Stimulated activated CD4-positive, alpha-beta T cell treated with anti-CD3 and anti-CD28 coated beads, Interleukin-4, amount 100 ng/mL, for 48 hours (primary cell): ENCODE results near the gene C20orf96.
A peak's percentile ranks its signal among the peaks of the same experiment; 100 is the strongest.
"Not testable (repeated sequence)": the region's sequence is repeated elsewhere in the genome, so short reads cannot be mapped to it uniquely, and the experiment has no call there.

ENCODE experiments used
- DNase-seq, 2 donors: peaks; one replicate each; pipeline ENCODE4 v3.0.0-alpha.2; 2020; ENCODE audit warnings: low read depth in 2 of 2

Gene C20orf96

DNA sequence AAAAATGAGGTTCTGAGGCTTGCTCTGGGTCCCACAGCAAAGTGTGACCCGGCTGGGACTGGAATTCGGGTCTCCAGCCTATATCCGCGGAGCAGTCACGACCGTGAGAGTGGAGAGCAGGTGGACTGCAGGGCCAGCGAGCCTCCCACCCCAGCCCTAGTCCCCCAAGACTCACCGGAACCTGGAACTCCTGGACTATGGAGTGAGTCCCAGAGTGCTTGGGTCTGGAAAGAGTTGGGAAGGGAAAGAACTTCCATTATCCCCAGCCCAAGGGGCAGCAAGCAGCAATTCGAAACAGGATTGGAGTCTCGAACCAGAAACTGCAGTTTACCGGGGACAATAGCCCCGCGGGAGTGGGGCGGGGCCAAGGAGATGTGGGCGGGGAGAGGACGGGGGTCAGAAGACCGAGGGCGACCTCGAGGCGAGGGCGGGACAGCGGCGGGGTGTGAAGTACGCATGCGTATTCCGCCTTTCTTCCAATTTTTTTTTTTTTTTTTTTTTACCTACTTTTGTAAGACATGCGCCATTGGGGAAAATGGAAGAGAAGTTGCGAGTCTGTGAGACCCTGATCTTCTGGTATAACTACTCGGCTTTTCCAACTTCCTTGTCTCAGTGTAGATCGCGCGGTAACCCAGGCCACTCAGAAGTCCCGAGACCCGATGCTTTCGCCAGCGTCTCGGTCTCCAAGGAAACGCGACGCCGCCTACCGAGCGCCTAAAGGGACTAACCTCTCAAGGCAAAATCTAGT lies at the start of gene C20orf96:
Gene C20orf96 (minus strand): TSS at position 667 of the 748 bp plus-strand sequence. CDS start 140 bp downstream, at position 527.
- DNase-seq, result peak; percentile 84 to 88

DNA sequence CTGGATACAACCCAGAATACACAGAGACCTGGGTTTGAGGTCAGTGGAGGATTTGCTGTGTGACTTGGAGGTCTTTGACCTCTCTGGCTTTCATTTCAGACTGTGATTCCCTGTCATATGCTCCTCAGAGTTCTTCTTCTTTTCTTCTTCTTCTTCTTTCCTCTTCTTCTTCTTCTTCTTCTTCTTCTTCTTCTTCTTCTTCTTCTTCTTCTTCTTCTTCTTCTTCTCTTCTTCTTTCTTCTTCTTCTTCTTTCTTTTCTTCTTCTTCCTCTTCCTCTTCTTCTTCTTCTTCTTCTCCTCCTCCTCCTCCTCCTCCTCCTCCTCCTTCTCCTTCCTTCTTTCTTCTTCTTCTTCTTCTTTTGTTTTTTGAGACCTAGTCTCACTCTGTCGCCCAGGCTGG lies 45.5 kb upstream of the C20orf96 start:
- DNase-seq, result not testable (repeated sequence)

DNA sequence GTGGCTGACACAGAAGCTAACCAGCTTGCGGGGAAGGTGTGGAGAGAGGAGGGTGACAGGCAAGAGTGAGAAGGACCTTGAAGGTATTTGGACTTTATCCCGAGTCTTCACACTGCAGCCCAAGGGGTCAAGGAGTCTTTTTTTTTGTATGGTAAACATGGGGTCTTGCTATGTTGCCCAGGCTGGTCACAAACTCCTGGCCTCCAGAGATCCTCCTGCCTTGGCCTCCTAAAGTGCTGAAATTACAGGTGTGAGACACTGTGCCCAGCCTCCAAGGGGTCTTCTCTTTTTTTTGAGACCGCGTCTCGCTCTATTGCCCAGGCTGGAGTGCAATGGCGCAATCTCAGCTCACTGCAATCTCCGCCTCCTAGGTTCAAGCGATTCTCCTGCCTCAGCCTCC lies 44.0 kb upstream of the C20orf96 start:
- no peak for DNase-seq

- peak; percentile 42 to 56 for DNase-seq
These were observed 39.9 kb upstream of the C20orf96 start for GRCh38 chr20:330233-331149.

- DNase-seq, result no peak
These were observed 39.3 kb upstream of the C20orf96 start for GRCh38 chr20:329851-330232.

- DNase-seq, result no peak
These were observed 38.6 kb upstream of the C20orf96 start for GRCh38 chr20:328975-329695.

DNA sequence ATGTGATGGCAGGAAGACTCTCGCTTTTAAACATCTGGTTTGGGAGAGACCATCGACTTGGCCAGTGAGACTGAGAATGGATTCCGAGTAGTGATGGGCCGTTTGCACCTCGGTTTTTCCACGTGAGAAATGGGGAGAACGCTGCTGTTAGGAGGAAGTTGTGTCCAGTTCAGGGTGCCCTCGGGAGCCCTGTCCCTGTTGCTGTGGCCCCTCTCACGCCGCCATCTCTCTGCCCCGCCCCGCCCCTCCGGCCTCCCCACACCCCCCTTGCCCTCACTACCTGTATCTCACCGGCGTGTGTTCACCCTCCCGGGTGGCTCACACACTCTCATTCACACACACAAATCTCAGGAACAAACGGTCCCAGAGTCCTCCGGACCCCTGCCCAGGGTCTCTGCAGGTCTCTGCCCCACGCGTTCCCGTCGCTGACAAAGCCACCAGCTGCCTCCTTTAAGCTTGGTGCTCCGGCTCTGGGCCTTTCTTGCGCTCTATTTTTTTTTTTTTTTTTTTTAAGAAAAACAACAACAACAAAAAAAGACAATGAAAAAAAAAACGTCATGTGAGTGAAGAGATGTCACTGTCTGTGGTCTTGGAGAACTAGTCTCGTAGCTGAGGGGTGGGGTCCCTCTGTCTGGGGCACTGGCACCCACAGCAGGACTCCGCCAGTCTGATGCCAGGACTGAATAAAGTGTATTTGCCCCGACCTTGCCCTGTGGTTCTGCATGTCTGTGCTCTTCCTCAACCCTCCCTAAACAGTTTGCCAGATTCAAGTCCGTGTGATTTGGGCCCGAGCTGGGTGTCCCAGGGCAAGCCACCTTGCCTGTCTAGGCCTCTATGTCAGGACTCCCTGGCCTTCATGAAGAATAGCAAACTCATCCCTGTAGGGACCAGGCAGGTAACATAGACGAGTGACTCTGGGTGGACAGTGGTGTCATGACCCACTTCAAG lies 37.8 kb upstream of the C20orf96 start:
- DNase-seq, result no peak

- DNase-seq, result peak; percentile 47 to 66
These were observed 36.9 kb upstream of the C20orf96 start for GRCh38 chr20:327186-328026.

DNA sequence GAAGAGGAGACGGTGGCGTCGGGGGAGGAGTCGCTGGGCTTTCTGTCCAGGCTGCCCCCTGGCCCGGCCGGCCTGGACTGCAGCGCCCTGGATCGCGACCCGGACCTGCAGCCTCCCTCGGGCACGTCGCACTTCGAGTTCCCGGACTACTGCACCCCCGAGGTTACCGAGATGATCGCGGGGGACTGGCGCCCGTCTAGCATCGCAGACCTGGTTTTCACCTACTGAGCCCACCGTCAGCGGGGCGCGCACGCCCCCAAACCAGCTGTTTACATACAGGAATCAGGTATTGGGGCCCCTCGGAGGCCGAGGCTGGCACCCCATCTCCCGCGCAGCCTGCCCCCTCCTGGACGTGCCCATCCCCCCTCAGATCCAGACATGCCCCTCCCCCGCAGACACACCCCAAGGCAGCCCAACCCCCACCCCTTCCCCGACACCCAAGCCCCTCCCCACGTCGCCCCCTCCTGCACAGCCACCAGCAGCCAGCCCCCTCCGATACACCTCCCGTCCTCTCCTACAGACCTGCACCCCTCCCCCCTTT lies 36.2 kb upstream of the C20orf96 start:
- no peak for DNase-seq

DNA sequence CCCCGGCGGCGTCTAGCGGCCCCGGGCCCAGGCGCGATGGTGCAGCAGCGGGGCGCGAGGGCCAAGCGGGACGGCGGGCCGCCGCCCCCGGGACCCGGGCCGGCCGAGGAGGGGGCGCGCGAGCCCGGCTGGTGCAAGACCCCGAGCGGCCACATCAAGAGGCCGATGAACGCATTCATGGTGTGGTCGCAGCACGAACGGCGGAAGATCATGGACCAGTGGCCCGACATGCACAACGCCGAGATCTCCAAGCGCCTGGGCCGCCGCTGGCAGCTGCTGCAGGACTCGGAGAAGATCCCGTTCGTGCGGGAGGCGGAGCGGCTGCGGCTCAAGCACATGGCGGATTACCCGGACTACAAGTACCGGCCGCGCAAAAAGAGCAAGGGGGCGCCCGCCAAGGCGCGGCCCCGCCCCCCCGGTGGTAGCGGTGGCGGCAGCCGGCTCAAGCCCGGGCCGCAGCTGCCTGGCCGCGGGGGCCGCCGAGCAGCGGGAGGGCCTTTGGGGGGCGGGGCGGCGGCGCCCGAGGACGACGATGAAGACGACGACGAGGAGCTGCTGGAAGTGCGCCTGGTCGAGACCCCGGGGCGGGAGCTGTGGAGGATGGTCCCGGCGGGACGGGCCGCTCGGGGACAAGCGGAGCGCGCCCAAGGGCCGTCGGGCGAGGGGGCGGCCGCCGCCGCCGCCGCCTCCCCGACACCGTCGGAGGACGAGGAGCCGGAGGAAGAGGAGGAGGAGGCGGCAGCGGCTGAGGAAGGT lies 35.5 kb upstream of the C20orf96 start:
- DNase-seq, result peak; percentile 41 to 42

- DNase-seq, result peak; percentile 95 to 98
These were observed 34.7 kb upstream of the C20orf96 start, which contains the start of gene SOX12 for GRCh38 chr20:325045-325888. Gene SOX12 (plus strand): TSS chr20:325552. CDS start chr20:325925, 373 bp downstream.

GRCh38 chr20:324177-325044 lies 33.9 kb upstream of the C20orf96 start:
- peak; percentile 89 for DNase-seq

GRCh38 chr20:316316-317068 lies 25.9 kb upstream of the C20orf96 start:
- no peak for DNase-seq

DNA sequence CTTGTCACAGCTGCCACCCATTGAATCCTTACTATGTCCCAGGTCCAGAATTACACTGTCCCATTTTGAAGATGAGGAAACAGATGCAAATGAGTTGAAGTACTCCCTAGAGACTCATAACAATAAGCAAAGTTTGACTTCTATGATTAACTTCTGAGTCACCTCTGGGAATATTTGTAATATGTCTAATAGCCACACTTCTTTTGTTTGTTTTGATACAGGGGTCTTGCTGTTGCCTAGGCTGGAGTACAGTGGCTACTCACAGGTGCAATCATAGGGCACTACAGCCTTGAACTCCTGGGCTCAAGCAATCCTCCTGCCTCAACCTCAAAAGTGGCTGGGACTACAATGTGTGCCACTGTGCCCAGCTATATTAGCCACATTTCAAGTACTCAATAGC lies 23.4 kb upstream of the C20orf96 start:
- no peak for DNase-seq

DNA sequence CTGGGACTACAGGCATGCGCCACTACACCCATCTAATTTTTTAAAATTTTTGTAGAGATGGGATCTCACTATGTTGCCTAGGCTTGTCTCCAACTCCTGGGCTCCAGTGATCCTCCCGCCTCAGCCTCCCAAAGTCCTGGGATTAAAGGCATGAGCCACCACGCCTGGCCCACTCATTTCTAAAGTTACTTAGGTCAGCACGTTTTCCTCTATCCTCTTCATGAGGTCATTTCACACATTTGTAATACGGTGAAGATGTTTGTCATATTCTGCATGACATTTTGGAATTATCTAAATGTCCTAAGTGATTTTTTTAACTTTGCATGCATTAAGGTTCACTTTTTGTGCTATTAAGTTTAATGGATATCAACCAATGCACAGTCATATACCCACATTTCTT lies 22.9 kb upstream of the C20orf96 start:
- no peak for DNase-seq

DNA sequence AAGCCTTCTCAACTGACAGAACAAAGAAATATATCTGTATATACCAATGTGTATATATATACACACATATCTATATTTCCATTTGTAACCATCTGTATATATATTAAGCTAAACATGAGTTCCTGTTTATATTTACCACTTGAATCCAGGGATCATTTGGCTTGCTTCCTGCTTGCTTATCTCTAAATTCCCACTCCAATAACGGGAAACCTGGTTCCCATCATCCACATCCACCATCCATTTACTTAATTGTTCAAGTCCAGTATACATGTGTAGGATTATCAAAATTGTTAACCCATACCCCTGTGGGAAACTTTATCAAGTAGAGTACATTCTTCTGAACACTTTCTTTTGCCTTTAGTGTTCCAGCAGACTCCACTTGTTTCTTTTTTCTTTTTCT lies 22.3 kb upstream of the C20orf96 start:
- no peak for DNase-seq
